A549 (cell line): ENCODE measurements around the gene IGFBP4.

Experiments used
- CTCF ChIP-seq: fragments of >200 bp; sonication (Bioruptor Twin); formaldehyde crosslinking; IDR thresholded peaks from 3 replicates; pipeline ENCODE4 v1.5.1; 2016
- EP300 ChIP-seq, 2 experiments: fragments of >200 bp; sonication (Bioruptor Twin); formaldehyde crosslinking; IDR thresholded peaks; 2 replicates in 1 of 2; 3 replicates in 1 of 2; pipeline ENCODE4 v1.6.1; 2016 to 2017
- FOXS1 ChIP-seq: fragments of 250-450 bp; sonication (Bioruptor Pico); IDR thresholded peaks from 2 replicates; pipeline ENCODE4 v1.5.0; 2020; ENCODE audit warnings: mild to moderate bottlenecking, moderate library complexity
- POLR2A ChIP-seq: IDR thresholded peaks from 2 replicates; pipeline ENCODE4 v1.6.1; 2012; ENCODE audit warnings: mild to moderate bottlenecking, low read length
- POLR2AphosphoS2 ChIP-seq: conservative IDR thresholded peaks from 2 replicates; pipeline ENCODE4 v1.6.1; 2012; ENCODE audit warnings: low read length, improper control_type of control experiment, inconsistent platforms
- REST ChIP-seq: fragments of 200-600 bp; sonication (generic); IDR thresholded peaks from 2 replicates; pipeline ENCODE4 v1.6.1; 2016; ENCODE audit warnings: antibody characterized with exemption, mild to moderate bottlenecking, moderate library complexity

- TF ChIP-seq POLR2A, result no peak
- TF ChIP-seq REST, result no peak
- no peak for TF ChIP-seq EP300 (IDR thresholded peaks at IDR 0.05)
- TF ChIP-seq POLR2AphosphoS2, result no peak
- no peak for TF ChIP-seq FOXS1 (CRISPR knock-in tag)
- TF ChIP-seq CTCF, result no peak
Observed at GRCh38 chr17:40404003-40404402, 39.2 kb upstream of the IGFBP4 start.
